ENCODE data around the gene CTBP2.

GRCh38 chr10:125158601-125159485 lies 1.5 kb downstream of the CTBP2 start:
- TF ChIP-seq CTCF (optimal IDR thresholded peaks at IDR 0.05 in 1 of 3, IDR thresholded peaks at IDR 0.05 in 1 of 3, conservative IDR thresholded peaks at IDR 0.05 in 1 of 3; ENCODE audit: extremely low read depth in 1 of 3, insufficient read depth in 2 of 3, low read length in 3 of 3), result no peak
- TF ChIP-seq EZH2 (IDR thresholded peaks at IDR 0.05; ENCODE audit: low read length), result no peak

All from keratinocyte (primary cell).